Loucy (cell line): ENCODE results near the gene TMEM132C.
A peak's percentile ranks its signal among the peaks of the same experiment; 100 is the strongest.

Source experiments
- H2AFZ ChIP-seq: fragments of 200-600 bp; sonication (generic); 2 replicates; pipeline ENCODE4 v1.6.0; 2016; ENCODE audit warnings: antibody characterized with exemption, mild to moderate bottlenecking, low read length, moderate library complexity
- H3F3A ChIP-seq: fragments of 200-600 bp; 2 replicates; pipeline ENCODE4 v1.6.0; 2016; ENCODE audit warnings: antibody characterized with exemption, low read depth, mild to moderate bottlenecking
- H3K27me3 ChIP-seq: fragments of 200-600 bp; sonication (generic); 2 replicates; pipeline ENCODE4 v1.6.1; 2014; ENCODE audit warnings: low read length, mild to moderate bottlenecking; ENCODE audit not compliant: insufficient read depth, poor library complexity, severe bottlenecking
- H3K36me3 ChIP-seq: fragments of 200-600 bp; sonication (generic); 2 replicates; pipeline ENCODE4 v1.6.1; 2016; ENCODE audit warnings: low read length; ENCODE audit not compliant: insufficient read depth
- H3K4me1 ChIP-seq: fragments of 200-600 bp; sonication (generic); 2 replicates; pipeline ENCODE4 v1.5.1; 2014; ENCODE audit warnings: low read length, mild to moderate bottlenecking; ENCODE audit not compliant: insufficient read depth, poor library complexity, severe bottlenecking
- H3K4me2 ChIP-seq: fragments of 200-600 bp; sonication (generic); 2 replicates; pipeline ENCODE4 v1.6.0; 2014; ENCODE audit warnings: antibody characterized with exemption, low read length, low read depth, mild to moderate bottlenecking; ENCODE audit not compliant: poor library complexity, severe bottlenecking
- H3K4me3 ChIP-seq: fragments of 200-600 bp; sonication (generic); 2 replicates; pipeline ENCODE4 v1.5.1; 2014; ENCODE audit warnings: low read length, mild to moderate bottlenecking, mixed read lengths; ENCODE audit not compliant: poor library complexity, severe bottlenecking
- H3K79me2 ChIP-seq: fragments of 200-600 bp; sonication (generic); 2 replicates; pipeline ENCODE4 v1.6.1; 2014; ENCODE audit warnings: low read length; ENCODE audit not compliant: insufficient read depth
- H3K9ac ChIP-seq: fragments of 200-600 bp; sonication (generic); 2 replicates; pipeline ENCODE4 v1.6.0; 2014; ENCODE audit warnings: mild to moderate bottlenecking, low read depth, low read length, moderate library complexity; ENCODE audit not compliant: poor library complexity, severe bottlenecking
- H3K9me2 ChIP-seq: fragments of 200-600 bp; sonication (generic); replicated peaks from 2 replicates; pipeline ENCODE4 v1.6.1; 2016; ENCODE audit warnings: low read depth, low read length, mixed read lengths
- H3K9me3 ChIP-seq: fragments of 200-600 bp; sonication (generic); 2 replicates; pipeline ENCODE4 v1.6.1; 2014; ENCODE audit warnings: mild to moderate bottlenecking, antibody characterized with exemption, low read length, low read depth; ENCODE audit not compliant: insufficient read depth
- H4K20me1 ChIP-seq: fragments of 200-600 bp; sonication (generic); 2 replicates; pipeline ENCODE4 v1.6.0; 2014; ENCODE audit warnings: antibody characterized with exemption, low read length, mild to moderate bottlenecking; ENCODE audit not compliant: insufficient read depth, poor library complexity, severe bottlenecking
- CTCF ChIP-seq: fragments of 200-600 bp; sonication (generic); conservative IDR thresholded peaks from 2 replicates; pipeline ENCODE4 v1.5.1; 2014; ENCODE audit warnings: mild to moderate bottlenecking, antibody characterized with exemption, low read length
- EZH2phosphoT487 ChIP-seq: fragments of 200-600 bp; IDR thresholded peaks from 2 replicates; pipeline ENCODE4 v1.6.1; 2018; ENCODE audit warnings: antibody characterized with exemption, mild to moderate bottlenecking, moderate library complexity, borderline replicate concordance

The TMEM132C gene

GRCh38 chr12:128737292-128737966, 470.5 kb downstream of the TMEM132C start:
- H2AFZ ChIP-seq, result no peak overlapping the region
- peaks cover 5% of the 10 kb centered on the region for H3K4me1 ChIP-seq
- H3K9ac ChIP-seq, result no peak overlapping the region
- H3K79me2 ChIP-seq, result no peaks in the 10 kb centered on the region
- H3K27me3 ChIP-seq, result no peaks in the 10 kb centered on the region
- H4K20me1 ChIP-seq, result no peaks in the 10 kb centered on the region
- no peaks in the 10 kb centered on the region for H3K9me2 ChIP-seq
- no peak overlapping the region for H3K4me3 ChIP-seq
- TF ChIP-seq EZH2phosphoT487 (no peak), CTCF (no peak)
- H3K4me2 ChIP-seq, result no peak overlapping the region
- no peaks in the 10 kb centered on the region for H3F3A ChIP-seq
- H3K36me3 ChIP-seq, result no peaks in the 10 kb centered on the region
- H3K9me3 ChIP-seq, result no peaks in the 10 kb centered on the region; the same call in 1 of the 2 replicates

GRCh38 chr12:128743916-128744315, 476.9 kb downstream of the TMEM132C start:
- no peak overlapping the region for H2AFZ ChIP-seq
- peaks cover 42% of the 10 kb centered on the region for H3K4me1 ChIP-seq
- no peak overlapping the region for H3K9ac ChIP-seq
- H3K9me2 ChIP-seq, result no peaks in the 10 kb centered on the region
- H3K36me3 ChIP-seq, result no peaks in the 10 kb centered on the region
- TF ChIP-seq EZH2phosphoT487 (no peak), CTCF (no peak)
- no peaks in the 10 kb centered on the region for H3K27me3 ChIP-seq
- no peaks in the 10 kb centered on the region; the same call in 1 of the 2 replicates for H3K9me3 ChIP-seq
- H3K4me3 ChIP-seq, result no peak overlapping the region
- no peak overlapping the region for H3K4me2 ChIP-seq
- no peaks in the 10 kb centered on the region for H3K79me2 ChIP-seq
- H3F3A ChIP-seq, result no peaks in the 10 kb centered on the region
- H4K20me1 ChIP-seq, result no peaks in the 10 kb centered on the region

- Histone ChIP-seq H3K79me2 (no peaks in the 10 kb centered on the region), H3K4me1 (peaks cover 42% of the 10 kb centered on the region), H3F3A (no peaks in the 10 kb centered on the region), H4K20me1 (no peaks in the 10 kb centered on the region), H3K4me2 (peak overlapping the region; percentile 73), H3K9me2 (no peaks in the 10 kb centered on the region), H3K9ac (peak overlapping the region; percentile 20), H3K9me3 (no peaks in the 10 kb centered on the region), H3K4me3 (peak overlapping the region; percentile 44), H3K36me3 (no peaks in the 10 kb centered on the region), H2AFZ (peak overlapping the region; percentile 42; the same call in 1 of the 2 replicates), H3K27me3 (no peaks in the 10 kb centered on the region)
- no peak for TF ChIP-seq CTCF
- no peak for TF ChIP-seq EZH2phosphoT487
Measured at GRCh38 chr12:128745772-128746689, 479.1 kb downstream of the TMEM132C start.
